ENCODE results near the gene WNT7B. TPM values are rescaled to one million over a fixed set of nuclear protein-coding genes. Genes with fewer than 3 reads are reported as not detected.

The WNT7B gene
- polyA plus RNA-seq, 1 of the 3 experiments (the other 2 are of a cell fraction): 0.13 TPM

GRCh38 chr22:45983797-45984196 is 6.8 kb upstream of the WNT7B start:
- Histone ChIP-seq H3F3A (replicated peaks; ENCODE audit: insufficient read depth) (no peaks in the 10 kb centered on the region), H4K20me1 (ENCODE audit: insufficient read depth) (no peaks in the 10 kb centered on the region), H3K4me2 (no peak overlapping the region), H3K4me1 (ENCODE audit: control insufficient read depth in 1 of 2, insufficient read depth in 2 of 2, low read depth in 1 of 2, low read length in 1 of 2) (no peaks in the 10 kb centered on the region; a peak in 1 of 4 replicates), H3K4me3 (ENCODE audit: low read depth in 2 of 2, low read length in 1 of 2) (no peak overlapping the region), H3K9me2 (no peaks in the 10 kb centered on the region), H3K27ac (ENCODE audit: low read depth in 2 of 2, low read length in 1 of 2) (no peak overlapping the region), H3K79me2 (ENCODE audit: insufficient read depth) (no peaks in the 10 kb centered on the region), H3K9ac (no peak overlapping the region), H3K36me3 (replicated peaks in 1 of 2; ENCODE audit: control insufficient read depth in 1 of 2, insufficient read depth in 2 of 2, low read length in 1 of 2) (no peaks in the 10 kb centered on the region), H2AFZ (ENCODE audit: low read depth) (no peak overlapping the region), H3K27me3 (ENCODE audit: insufficient read depth) (no peaks in the 10 kb centered on the region), H3K9me3 (no peaks in the 10 kb centered on the region)
- CTCF ChIA-PET: interaction anchor here (2.0 to 5.2 kb wide), 2 partner anchors 11 to 406 kb away, joined by 10 to 29 read pairs; no protein-coding TSS in a partner anchor
- no peak for DNase-seq
- POLR2A ChIA-PET: no interaction called here
- TF ChIP-seq IRF3 (IDR thresholded peaks at IDR 0.05; ENCODE audit: low read depth, low read length) (no peak), JUND (IDR thresholded peaks at IDR 0.05) (no peak), CHD2 (IDR thresholded peaks at IDR 0.05; ENCODE audit: low read length, partially characterized antibody) (no peak), YY1 (IDR thresholded peaks at IDR 0.05; ENCODE audit: low read depth) (no peak), EZH2phosphoT487 (IDR thresholded peaks at IDR 0.05; ENCODE audit: borderline replicate concordance, low read depth) (no peak), ZBTB33 (IDR thresholded peaks at IDR 0.05; ENCODE audit: borderline replicate concordance, low read depth) (no peak), RAD21 (IDR thresholded peaks at IDR 0.05; ENCODE audit: low read length) (no peak), RFX5 (IDR thresholded peaks at IDR 0.05; ENCODE audit: low read length) (no peak), FOXJ3 (CRISPR knock-in tag; IDR thresholded peaks at IDR 0.05) (no peak), GABPA (IDR thresholded peaks at IDR 0.05; ENCODE audit: low read depth) (no peak), USF1 (IDR thresholded peaks at IDR 0.05; ENCODE audit: borderline replicate concordance, low read depth) (no peak), NFIC (IDR thresholded peaks at IDR 0.05; ENCODE audit: borderline replicate concordance) (no peak), MXI1 (IDR thresholded peaks at IDR 0.05; ENCODE audit: low read depth, low read length) (no peak), MEF2A (IDR thresholded peaks at IDR 0.05; ENCODE audit: borderline replicate concordance, low read depth) (no peak), PBX3 (IDR thresholded peaks at IDR 0.05) (no peak), ELF1 (IDR thresholded peaks at IDR 0.05) (no peak), RXRA (IDR thresholded peaks at IDR 0.05; ENCODE audit: borderline replicate concordance, low read depth) (no peak), TEAD4 (IDR thresholded peaks at IDR 0.05; ENCODE audit: borderline replicate concordance, insufficient read depth) (no peak), RCOR1 (IDR thresholded peaks at IDR 0.05; ENCODE audit: low read length) (no peak), FOSL2 (IDR thresholded peaks at IDR 0.05; ENCODE audit: borderline replicate concordance, low read depth) (no peak)
- WGBS (ENCODE audit: low lambda C conversion rate): 71% methylated on average over 5 of the region's 5 CpGs
